ENCODE data around the gene HOXA4. TPM values are rescaled to one million over a fixed set of nuclear protein-coding genes. Genes with fewer than 3 reads are reported as not detected.

Gene HOXA4
- total RNA-seq, 1 experiment from 2014 or later, result 2.0 TPM

GRCh38 chr7:27096768-27097514 is 33.6 kb downstream of the HOXA4 start:
- CTCF ChIA-PET, result no interaction called here
- intact Hi-C loops (cut with micrococcal nuclease), result loop anchor here (1.0 kb wide), 1 partner anchor 18 kb away; no protein-coding TSS in a partner anchor
- Histone ChIP-seq H3K9me3 (ENCODE audit: control insufficient read depth in 1 of 2, insufficient read depth in 1 of 2, low read depth in 1 of 2, low read length in 2 of 2) (no peaks in the 10 kb centered on the region), H3K4me3 (replicated peaks in 1 of 2; ENCODE audit: low read depth in 1 of 2, low read length in 2 of 2) (peak overlapping the region; percentile 74 to 86), H3K4me1 (ENCODE audit: control insufficient read depth in 1 of 2, insufficient read depth in 2 of 2, low read length in 2 of 2) (peaks cover 10 to 19% of the 10 kb centered on the region in 2 experiments; a peak in 3 of 4 replicates), H4K20me1 (ENCODE audit: insufficient read depth) (no peaks in the 10 kb centered on the region), H3K27me3 (ENCODE audit: insufficient read depth, low read length) (no peaks in the 10 kb centered on the region), H3K9me2 (ENCODE audit: insufficient read depth) (no peaks in the 10 kb centered on the region), H3K4me2 (ENCODE audit: low read length) (peak overlapping the region; percentile 79), H2AFZ (ENCODE audit: low read depth, low read length, poor library complexity, severe bottlenecking) (no peak overlapping the region), H3K36me3 (ENCODE audit: control insufficient read depth in 1 of 2, insufficient read depth in 2 of 2, low read length in 2 of 2) (no peaks in the 10 kb centered on the region), H3K9ac (ENCODE audit: low read length) (peak overlapping the region; percentile 76), H3K27ac (ENCODE audit: low read depth, low read length) (peak overlapping the region; percentile 77), H3K79me2 (ENCODE audit: insufficient read depth, low read length) (peaks cover 25% of the 10 kb centered on the region)
- ATAC-seq (peak; percentile 32), DNase-seq (ENCODE audit: low read depth, low spot score) (no peak)
- RAD21 ChIA-PET (ENCODE audit: low non-redundant PET in 1 of 2, low total read pairs in 2 of 2, uncharacterized antibody in 2 of 2, unreplicated experiment in 2 of 2), result interaction anchor here in 1 of 2 experiments (1.3 kb wide), 1 partner anchor 18 kb away, joined by 3 read pairs; no protein-coding TSS in a partner anchor
- no TSS peak for BruUV-seq (replicated peaks)
- TF ChIP-seq SIN3A (IDR thresholded peaks at IDR 0.05; ENCODE audit: low read depth) (peak; percentile 28; the same call in 1 of the 2 replicates), EGR1 (IDR thresholded peaks at IDR 0.05; ENCODE audit: low read depth) (peak; percentile 56; the same call in 1 of the 2 replicates), ZNF274 (IDR thresholded peaks at IDR 0.05; ENCODE audit: low read depth, low read length) (no peak), CEBPB (IDR thresholded peaks at IDR 0.05; ENCODE audit: low read depth) (no peak), POLR2AphosphoS5 (IDR thresholded peaks at IDR 0.05; ENCODE audit: low read depth, low read length) (peak; percentile 44), YY1 (IDR thresholded peaks at IDR 0.05; ENCODE audit: extremely low read depth, insufficient replicate concordance, low read depth, low read length) (no peak)
- TF ChIP-seq, protein P1, sequence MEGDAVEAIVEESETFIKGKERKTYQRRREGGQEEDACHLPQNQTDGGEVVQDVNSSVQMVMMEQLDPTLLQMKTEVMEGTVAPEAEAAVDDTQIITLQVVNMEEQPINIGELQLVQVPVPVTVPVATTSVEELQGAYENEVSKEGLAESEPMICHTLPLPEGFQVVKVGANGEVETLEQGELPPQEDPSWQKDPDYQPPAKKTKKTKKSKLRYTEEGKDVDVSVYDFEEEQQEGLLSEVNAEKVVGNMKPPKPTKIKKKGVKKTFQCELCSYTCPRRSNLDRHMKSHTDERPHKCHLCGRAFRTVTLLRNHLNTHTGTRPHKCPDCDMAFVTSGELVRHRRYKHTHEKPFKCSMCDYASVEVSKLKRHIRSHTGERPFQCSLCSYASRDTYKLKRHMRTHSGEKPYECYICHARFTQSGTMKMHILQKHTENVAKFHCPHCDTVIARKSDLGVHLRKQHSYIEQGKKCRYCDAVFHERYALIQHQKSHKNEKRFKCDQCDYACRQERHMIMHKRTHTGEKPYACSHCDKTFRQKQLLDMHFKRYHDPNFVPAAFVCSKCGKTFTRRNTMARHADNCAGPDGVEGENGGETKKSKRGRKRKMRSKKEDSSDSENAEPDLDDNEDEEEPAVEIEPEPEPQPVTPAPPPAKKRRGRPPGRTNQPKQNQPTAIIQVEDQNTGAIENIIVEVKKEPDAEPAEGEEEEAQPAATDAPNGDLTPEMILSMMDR (IDR thresholded peaks at IDR 0.05 in 2 of 3, conservative IDR thresholded peaks at IDR 0.05 in 1 of 3; ENCODE audit: borderline replicate concordance in 1 of 3, insufficient read depth in 1 of 3, low read depth in 2 of 3, low read length in 2 of 3), result no peak
- TF ChIP-seq, protein P2, sequence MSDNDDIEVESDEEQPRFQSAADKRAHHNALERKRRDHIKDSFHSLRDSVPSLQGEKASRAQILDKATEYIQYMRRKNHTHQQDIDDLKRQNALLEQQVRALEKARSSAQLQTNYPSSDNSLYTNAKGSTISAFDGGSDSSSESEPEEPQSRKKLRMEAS (IDR thresholded peaks at IDR 0.05), result peak; percentile 59
- POLR2A ChIA-PET, result interaction anchor here (0.6 to 1.9 kb wide), 6 partner anchors 13 to 50 kb away, joined by 3 to 8 read pairs (median 4); no protein-coding TSS in a partner anchor
